ENCODE data around the gene HOMER2. TPM values are rescaled to one million over a fixed set of nuclear protein-coding genes. Genes with fewer than 3 reads are reported as not detected.
A peak's percentile ranks its signal among the peaks of the same experiment; 100 is the strongest.

HOMER2 gene
- total and polyA plus RNA-seq, 9 of the 15 experiments (the other 6 are each of a cell fraction or from before 2014, with no cell fraction given): 0.13 to 0.47 (median 0.29) TPM; not detected in 1

GRCh38 chr15:82805994-82806406 is 146.5 kb downstream of the HOMER2 start, which contains the start of gene FSD2 (continued):
- TF ChIP-seq USF1 (CRISPR knock-in tag; IDR thresholded peaks at IDR 0.05) (peak; percentile 47; the same call in 1 of the 2 replicates), JUN (IDR thresholded peaks at IDR 0.05; ENCODE audit: borderline replicate concordance, low read depth, low read length) (no peak), JUN (CRISPR knock-in tag; IDR thresholded peaks at IDR 0.05; ENCODE audit: borderline replicate concordance) (no peak), L3MBTL2 (IDR thresholded peaks at IDR 0.05) (peak; percentile 43; the same call in 1 of the 2 replicates), ZNF395 (CRISPR knock-in tag; IDR thresholded peaks at IDR 0.05) (0 out of 2 replicates have a peak, but pooled peaks have one; percentile 38), FOXK2 (conservative IDR thresholded peaks at IDR 0.05 in 1 of 2, IDR thresholded peaks at IDR 0.05 in 1 of 2; ENCODE audit: low read depth in 2 of 2) (0 out of 4 replicates have a peak, but pooled peaks of 1 of the 2 experiments have one; percentile 41), CTCF (IDR thresholded peaks at IDR 0.05 in 2 of 3, conservative IDR thresholded peaks at IDR 0.05 in 1 of 3; ENCODE audit: insufficient read depth in 2 of 3, low read depth in 1 of 3, low read length in 3 of 3) (no peak), RAD51 (IDR thresholded peaks at IDR 0.05; ENCODE audit: borderline replicate concordance, low read depth) (peak; percentile 35; the same call in 1 of the 2 replicates), JUND (IDR thresholded peaks at IDR 0.05; ENCODE audit: borderline replicate concordance, low read depth, low read length) (0 out of 2 replicates have a peak, but pooled peaks have one; percentile 3), JUND (tag; IDR thresholded peaks at IDR 0.05; ENCODE audit: borderline replicate concordance, low read depth, low read length) (no peak), ELF2 (CRISPR knock-in tag; IDR thresholded peaks at IDR 0.05) (no peak), MIER1 (IDR thresholded peaks at IDR 0.05; ENCODE audit: low read depth) (no peak), MEF2A (IDR thresholded peaks at IDR 0.05; ENCODE audit: control insufficient read depth, low read depth, low read length) (peak; percentile 86), CTBP1 (IDR thresholded peaks at IDR 0.05; ENCODE audit: borderline replicate concordance) (no peak), SRF (CRISPR knock-in tag; IDR thresholded peaks at IDR 0.05) (0 out of 4 replicates have a peak, but pooled peaks of 1 of the 2 experiments have one; percentile 20), BMI1 (IDR thresholded peaks at IDR 0.05; ENCODE audit: low read length) (no peak), RB1 (IDR thresholded peaks at IDR 0.05; ENCODE audit: low read depth) (no peak)

Data from K562 (cell line).